Endothelial cell of umbilical vein (primary cell): ENCODE measurements around the gene UBE2E3. TPM values are rescaled to one million over a fixed set of nuclear protein-coding genes. Genes with fewer than 3 reads are reported as not detected.

Experiments used
- BruUV-seq: library from RNA; stranded (reverse); fragments of 400-500 nt; replicated peaks from 2 replicates; lab custom pipeline; 2021; lab: Mats Ljungman, UMichigan
- CTCF ChIA-PET: fragments of 300-600, 350-600 bp; sonication (Branson Sonifier 250); formaldehyde crosslinking; loops from one replicate; lab custom pipeline; 2021; ENCODE audit warnings: antibody characterized with exemption, inconsistent platforms; lab: Charles Lee
- POLR2A ChIA-PET: fragments of 300-600, 350-600 bp; sonication (Branson Sonifier 250); formaldehyde crosslinking; loops from one replicate; lab custom pipeline; 2021; ENCODE audit warnings: antibody characterized with exemption, inconsistent platforms; lab: Charles Lee
- DNase-seq: peaks from one replicate; pipeline ENCODE4 v3.0.0-alpha.2; 2011; ENCODE audit warnings: low read depth, low spot score
- FAIRE-seq: peaks from 2 replicates; lab custom pipeline; 2011; peaks lifted over from hg19 to GRCh38; lab: Jason Lieb, UNC
- H2AFZ ChIP-seq: 2 replicates; pipeline ENCODE4 v1.6.0; 2012; ENCODE audit warnings: low read depth, low read length, control low read depth, inconsistent platforms
- H3K27ac ChIP-seq: 2 replicates; pipeline ENCODE4 v1.5.1; 2011; ENCODE audit warnings: low read depth, mild to moderate bottlenecking, control low read depth, low read length, moderate library complexity; ENCODE audit not compliant: insufficient read depth
- H3K27me3 ChIP-seq, 2 experiments: 2 replicates each; pipeline versions ENCODE4 v1.6.0 to v1.6.1; 2011; ENCODE audit warnings: low read length in 2 of 2, mixed read lengths in 1 of 2; ENCODE audit not compliant: control insufficient read depth in 2 of 2, insufficient read depth in 2 of 2
- H3K36me3 ChIP-seq, 2 experiments: 2 replicates in 1 of 2; 3 replicates in 1 of 2; pipeline ENCODE4 v1.5.1; 2011; ENCODE audit warnings: low read length in 2 of 2, mild to moderate bottlenecking in 1 of 2, moderate library complexity in 1 of 2; ENCODE audit not compliant: control insufficient read depth in 2 of 2, insufficient read depth in 2 of 2; ENCODE audit errors: extremely low read depth in 1 of 2
- H3K4me1 ChIP-seq: 3 replicates; pipeline ENCODE4 v1.5.1; 2011; ENCODE audit warnings: mild to moderate bottlenecking, low read length; ENCODE audit not compliant: control insufficient read depth, insufficient read depth; ENCODE audit errors: extremely low read depth
- H3K4me2 ChIP-seq: 2 replicates; pipeline ENCODE4 v1.6.1; 2011; ENCODE audit warnings: low read length, control low read depth, mixed read lengths; ENCODE audit not compliant: insufficient read depth
- H3K4me3 ChIP-seq, 3 experiments: fragments of 200-600 bp in 1 of 3; sonication (generic), shearing (Covaris generic) in 1 of 3; replicated peaks in 1 of 3; 2 replicates each; pipeline ENCODE4 v1.5.1; 2011 to 2016; ENCODE audit warnings: control low read depth in 3 of 3, low read length in 3 of 3, mild to moderate bottlenecking in 2 of 3, inconsistent platforms in 1 of 3, low read depth in 1 of 3, moderate library complexity in 1 of 3; ENCODE audit not compliant: insufficient read depth in 1 of 3
- H3K79me2 ChIP-seq: 2 replicates; pipeline ENCODE4 v1.6.0; 2012; ENCODE audit warnings: low read length, inconsistent platforms; ENCODE audit not compliant: control insufficient read depth, insufficient read depth
- H3K9ac ChIP-seq: replicated peaks from 2 replicates; pipeline ENCODE3; 2011; ENCODE audit warnings: low read length, control low read depth; ENCODE audit not compliant: insufficient read depth; ENCODE audit errors: extremely low read depth
- H3K9me1 ChIP-seq: replicated peaks from 3 replicates; pipeline ENCODE4 v1.6.0; 2011; ENCODE audit warnings: mild to moderate bottlenecking, low read length; ENCODE audit not compliant: control insufficient read depth, insufficient read depth; ENCODE audit errors: extremely low read depth
- H3K9me3 ChIP-seq: replicated peaks from 2 replicates; pipeline ENCODE4 v1.5.1; 2012; ENCODE audit warnings: low read length, inconsistent platforms; ENCODE audit not compliant: control insufficient read depth, insufficient read depth
- H4K20me1 ChIP-seq: replicated peaks from 2 replicates; pipeline ENCODE3; 2011; ENCODE audit warnings: mild to moderate bottlenecking, low read length; ENCODE audit not compliant: control insufficient read depth, insufficient read depth; ENCODE audit errors: extremely low read depth
- EZH2 ChIP-seq: IDR thresholded peaks from 2 replicates; pipeline ENCODE4 v1.6.1; 2012; ENCODE audit warnings: borderline replicate concordance, low read depth, mild to moderate bottlenecking, moderate library complexity, low read length, inconsistent platforms; ENCODE audit not compliant: severe bottlenecking
- FOS ChIP-seq: IDR thresholded peaks from 2 replicates; pipeline ENCODE4 v1.6.1; 2011; ENCODE audit warnings: mild to moderate bottlenecking, low read length, moderate library complexity, borderline replicate concordance; ENCODE audit not compliant: insufficient read depth
- GATA2 ChIP-seq: IDR thresholded peaks from 2 replicates; pipeline ENCODE4 v1.7.0; 2011; ENCODE audit warnings: low read depth, mild to moderate bottlenecking, moderate library complexity, mixed read lengths, low read length; ENCODE audit not compliant: insufficient read length, insufficient read depth
- JUN ChIP-seq: IDR thresholded peaks from 2 replicates; pipeline ENCODE4 v1.6.1; 2011; ENCODE audit warnings: borderline replicate concordance, low read depth; ENCODE audit not compliant: insufficient read length, insufficient read depth
- MAX ChIP-seq: IDR thresholded peaks from 2 replicates; pipeline ENCODE4 v1.6.1; 2011; ENCODE audit not compliant: insufficient read depth, insufficient read length
- MYC ChIP-seq: IDR thresholded peaks from one replicate; pipeline ENCODE4 v1.6.1; 2011; ENCODE audit warnings: mild to moderate bottlenecking, low read depth, low read length
- POLR2A ChIP-seq: IDR thresholded peaks from 2 replicates; pipeline ENCODE4 v1.6.1; 2012; ENCODE audit warnings: low read depth, mild to moderate bottlenecking, control low read depth, low read length
- POLR2AphosphoS5 ChIP-seq: IDR thresholded peaks from 2 replicates; pipeline ENCODE4 v1.6.1; 2012; ENCODE audit warnings: low read depth, mild to moderate bottlenecking, control low read depth, low read length, moderate library complexity; ENCODE audit not compliant: insufficient read depth
- dilution Hi-C: fragments of 300-500 bp; cut with MboI; formaldehyde crosslinking; loops from one replicate; pipeline ENCODE4 v1.15.0; 2019; ENCODE audit warnings: low sequenced_read_pairs; ENCODE audit not compliant: extremely low pct_ligation_motif_present
- intact Hi-C: fragments of 100-400 bp; cut with micrococcal nuclease; formaldehyde crosslinking; loops from one replicate; pipeline ENCODE4 v1.10.0; 2022
- polyA plus RNA-seq, 4 experiments: library from polyadenylated mRNA; depleted of rRNA in 3 of 4; stranded (reverse) in 3 of 4; unstranded in 1 of 4; fragments of >200 nt; gene quantifications; 2 replicates each; pipeline versions ENCODE4 v1.2.1 to v1.2.3, GENCODE V29; 2011 to 2012; ENCODE audit warnings: missing spikeins in 1 of 4
- total RNA-seq: library from RNA; stranded (reverse); gene quantifications from 2 replicates; pipeline ENCODE4 v1.2.3, GENCODE V29; 2021
- TF ChIP-seq, protein P1 (sequence below), 2 donors: IDR thresholded peaks; 1 replicate in 1 of 2; 2 replicates in 1 of 2; pipeline ENCODE4 v1.5.1; 2011; ENCODE audit warnings: low read length in 2 of 2, mild to moderate bottlenecking in 2 of 2, moderate library complexity in 2 of 2, control low read depth in 1 of 2, inconsistent platforms in 1 of 2, low read depth in 1 of 2; ENCODE audit not compliant: insufficient read depth in 1 of 2; ENCODE audit errors: extremely low read depth in 1 of 2

The UBE2E3 gene
- total and polyA plus RNA-seq, 2 donors (not counting 3 experiments of a cell fraction or from before 2014, with no cell fraction given) = 81.5 to 107 TPM

GRCh38 chr2:181036445-181036844 lies 56.0 kb downstream of the UBE2E3 start:
- DNase-seq = no peak
- TF ChIP-seq MAX = no peak
- TF ChIP-seq FOS = no peak
- TF ChIP-seq POLR2A = no peak
- TF ChIP-seq, protein P1, sequence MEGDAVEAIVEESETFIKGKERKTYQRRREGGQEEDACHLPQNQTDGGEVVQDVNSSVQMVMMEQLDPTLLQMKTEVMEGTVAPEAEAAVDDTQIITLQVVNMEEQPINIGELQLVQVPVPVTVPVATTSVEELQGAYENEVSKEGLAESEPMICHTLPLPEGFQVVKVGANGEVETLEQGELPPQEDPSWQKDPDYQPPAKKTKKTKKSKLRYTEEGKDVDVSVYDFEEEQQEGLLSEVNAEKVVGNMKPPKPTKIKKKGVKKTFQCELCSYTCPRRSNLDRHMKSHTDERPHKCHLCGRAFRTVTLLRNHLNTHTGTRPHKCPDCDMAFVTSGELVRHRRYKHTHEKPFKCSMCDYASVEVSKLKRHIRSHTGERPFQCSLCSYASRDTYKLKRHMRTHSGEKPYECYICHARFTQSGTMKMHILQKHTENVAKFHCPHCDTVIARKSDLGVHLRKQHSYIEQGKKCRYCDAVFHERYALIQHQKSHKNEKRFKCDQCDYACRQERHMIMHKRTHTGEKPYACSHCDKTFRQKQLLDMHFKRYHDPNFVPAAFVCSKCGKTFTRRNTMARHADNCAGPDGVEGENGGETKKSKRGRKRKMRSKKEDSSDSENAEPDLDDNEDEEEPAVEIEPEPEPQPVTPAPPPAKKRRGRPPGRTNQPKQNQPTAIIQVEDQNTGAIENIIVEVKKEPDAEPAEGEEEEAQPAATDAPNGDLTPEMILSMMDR (IDR thresholded peaks at IDR 0.05; ENCODE audit: extremely low read depth in 1 of 2, insufficient read depth in 1 of 2, low read depth in 1 of 2, low read length in 2 of 2) = no peak
- no peak for TF ChIP-seq GATA2
- TF ChIP-seq MYC = no peak
- no peak for TF ChIP-seq EZH2
- TF ChIP-seq JUN = no peak
- no peak for TF ChIP-seq POLR2AphosphoS5
- no peak overlapping the region for H3K4me2 ChIP-seq
- BruUV-seq = no TSS peak
- peaks cover 3% of the 10 kb centered on the region for H4K20me1 ChIP-seq
- dilution Hi-C loops = no loop called here
- intact Hi-C loops = no loop called here
- no peaks in the 10 kb centered on the region for H3K9me1 ChIP-seq
- no peaks in the 10 kb centered on the region for H3K4me1 ChIP-seq
- no peak overlapping the region for H3K9ac ChIP-seq
- H3K9me3 ChIP-seq = no peaks in the 10 kb centered on the region
- H3K79me2 ChIP-seq = peaks cover 41% of the 10 kb centered on the region
- CTCF ChIA-PET = interaction anchor here (1.2 kb wide), 1 partner anchor 9 kb away, joined by 3 read pairs; no protein-coding TSS in a partner anchor
- POLR2A ChIA-PET = no interaction called here
- no peaks in the 10 kb centered on the region for H3K27me3 ChIP-seq
- no peak for FAIRE-seq
- H3K4me3 ChIP-seq = no peak overlapping the region
- no peaks in the 10 kb centered on the region for H3K36me3 ChIP-seq
- no peak overlapping the region for H3K27ac ChIP-seq
- no peak overlapping the region for H2AFZ ChIP-seq
